ENCODE results near the gene BARHL1. TPM values are rescaled to one million over a fixed set of nuclear protein-coding genes. Genes with fewer than 3 reads are reported as not detected.

BARHL1 gene
- total RNA-seq, 1 donor from 2014 or later: not detected

- H3K4me1 Mint-ChIP-seq (ENCODE audit: low read depth, unreplicated experiment): peaks cover 25% of the 10 kb centered on the region
- H3K27me3 Mint-ChIP-seq (ENCODE audit: low read depth, unreplicated experiment): peaks cover 63% of the 10 kb centered on the region
- FAIRE-seq: no peak
- no peak overlapping the region for H3K4me2 ChIP-seq (ENCODE audit: low read length)
- DNase-seq (ENCODE audit: low read depth): no peak
- H3K9ac ChIP-seq (ENCODE audit: low read length): no peak overlapping the region
- no peak overlapping the region for H3K4me3 ChIP-seq (ENCODE audit: insufficient read depth, low read depth, low read length)
- peaks cover 6% of the 10 kb centered on the region for H3K4me1 ChIP-seq (ENCODE audit: insufficient read depth, low read length)
- H3K9me3 ChIP-seq (ENCODE audit: insufficient read depth, low read depth, low read length): peaks cover 9% of the 10 kb centered on the region
- H3K36me3 ChIP-seq (ENCODE audit: insufficient read depth, low read length): no peaks in the 10 kb centered on the region
- H4K20me1 ChIP-seq (ENCODE audit: insufficient read depth, low read length): peaks cover 72% of the 10 kb centered on the region
- no peaks in the 10 kb centered on the region for H3K79me2 ChIP-seq (ENCODE audit: insufficient read depth, low read length)
- no peak overlapping the region for H3K4me3 Mint-ChIP-seq (ENCODE audit: unreplicated experiment)
- TF ChIP-seq EZH2 (IDR thresholded peaks at IDR 0.05; ENCODE audit: insufficient read depth, low read length) (no peak), CTCF (IDR thresholded peaks at IDR 0.05; ENCODE audit: insufficient read depth, low read depth, low read length) (no peak)
- H3K27ac ChIP-seq (ENCODE audit: low read depth, low read length): no peak overlapping the region
- no peak overlapping the region for H3K27ac Mint-ChIP-seq (ENCODE audit: unreplicated experiment)
- H3K9me3 Mint-ChIP-seq (ENCODE audit: unreplicated experiment): peaks cover 6% of the 10 kb centered on the region
- peaks cover 93% of the 10 kb centered on the region for H3K27me3 ChIP-seq (ENCODE audit: insufficient read depth, low read length)
- no peak overlapping the region for H2AFZ ChIP-seq (ENCODE audit: low read depth, low read length)
- H3K36me3 Mint-ChIP-seq (ENCODE audit: low read depth, unreplicated experiment): peaks cover 4% of the 10 kb centered on the region
These were observed 5.2 kb downstream of the BARHL1 start for GRCh38 chr9:132587592-132587955.

DNA sequence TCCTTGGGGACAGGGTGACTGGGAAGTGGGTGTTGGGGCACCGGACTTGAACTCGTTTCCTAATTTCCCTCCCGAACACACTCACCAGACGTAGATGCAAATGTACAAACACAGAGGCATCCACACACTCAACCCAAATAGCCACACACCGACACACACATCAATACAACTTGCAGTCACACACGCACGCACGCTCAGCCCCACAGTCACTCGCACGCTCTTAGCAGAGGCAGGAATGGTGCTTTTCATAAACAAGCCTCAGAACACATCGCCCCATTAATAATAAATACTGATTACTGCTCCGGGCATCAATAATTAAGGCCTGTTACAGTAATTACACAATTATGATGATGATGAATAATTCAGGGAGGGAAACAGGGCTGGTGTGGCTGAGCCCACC, 5.7 kb downstream of the BARHL1 start:
- Histone ChIP-seq H3K79me2 (ENCODE audit: insufficient read depth, low read length) (no peaks in the 10 kb centered on the region), H3K4me3 (ENCODE audit: insufficient read depth, low read depth, low read length) (no peak overlapping the region), H3K4me1 (ENCODE audit: insufficient read depth, low read length) (peaks cover 6% of the 10 kb centered on the region), H3K9ac (ENCODE audit: low read length) (no peak overlapping the region), H3K27me3 (ENCODE audit: insufficient read depth, low read length) (peaks cover 90% of the 10 kb centered on the region), H3K36me3 (ENCODE audit: insufficient read depth, low read length) (peaks cover under 1% of the 10 kb centered on the region), H3K9me3 (ENCODE audit: insufficient read depth, low read depth, low read length) (peaks cover 9% of the 10 kb centered on the region), H3K27ac (ENCODE audit: low read depth, low read length) (no peak overlapping the region), H4K20me1 (ENCODE audit: insufficient read depth, low read length) (peaks cover 71% of the 10 kb centered on the region), H3K4me2 (ENCODE audit: low read length) (no peak overlapping the region), H2AFZ (ENCODE audit: low read depth, low read length) (no peak overlapping the region)
- DNase-seq (ENCODE audit: low read depth) (no peak), FAIRE-seq (no peak)
- no peak overlapping the region for H3K27ac Mint-ChIP-seq (ENCODE audit: unreplicated experiment)
- peaks cover 6% of the 10 kb centered on the region for H3K36me3 Mint-ChIP-seq (ENCODE audit: low read depth, unreplicated experiment)
- H3K9me3 Mint-ChIP-seq (ENCODE audit: unreplicated experiment): peaks cover 6% of the 10 kb centered on the region
- no peak for TF ChIP-seq CTCF (IDR thresholded peaks at IDR 0.05; ENCODE audit: insufficient read depth, low read depth, low read length)
- no peak for TF ChIP-seq EZH2 (IDR thresholded peaks at IDR 0.05; ENCODE audit: insufficient read depth, low read length)
- no peak overlapping the region for H3K4me3 Mint-ChIP-seq (ENCODE audit: unreplicated experiment)
- peaks cover 24% of the 10 kb centered on the region for H3K4me1 Mint-ChIP-seq (ENCODE audit: low read depth, unreplicated experiment)
- peaks cover 64% of the 10 kb centered on the region for H3K27me3 Mint-ChIP-seq (ENCODE audit: low read depth, unreplicated experiment)

- Mint-ChIP-seq H3K4me3 (ENCODE audit: unreplicated experiment) (no peak overlapping the region), H3K4me1 (ENCODE audit: low read depth, unreplicated experiment) (peaks cover 20% of the 10 kb centered on the region), H3K27me3 (ENCODE audit: low read depth, unreplicated experiment) (peaks cover 63% of the 10 kb centered on the region), H3K9me3 (ENCODE audit: unreplicated experiment) (peaks cover 6% of the 10 kb centered on the region), H3K27ac (ENCODE audit: unreplicated experiment) (no peak overlapping the region), H3K36me3 (ENCODE audit: low read depth, unreplicated experiment) (peaks cover 6% of the 10 kb centered on the region)
- Histone ChIP-seq H3K4me1 (ENCODE audit: insufficient read depth, low read length) (peaks cover 6% of the 10 kb centered on the region), H2AFZ (ENCODE audit: low read depth, low read length) (no peak overlapping the region), H3K36me3 (ENCODE audit: insufficient read depth, low read length) (peaks cover 3% of the 10 kb centered on the region), H3K4me3 (ENCODE audit: insufficient read depth, low read depth, low read length) (no peak overlapping the region), H3K27me3 (ENCODE audit: insufficient read depth, low read length) (peaks cover 85% of the 10 kb centered on the region), H3K79me2 (ENCODE audit: insufficient read depth, low read length) (no peaks in the 10 kb centered on the region), H3K9me3 (ENCODE audit: insufficient read depth, low read depth, low read length) (peaks cover 9% of the 10 kb centered on the region), H3K9ac (ENCODE audit: low read length) (no peak overlapping the region), H3K4me2 (ENCODE audit: low read length) (no peak overlapping the region), H4K20me1 (ENCODE audit: insufficient read depth, low read length) (peaks cover 70% of the 10 kb centered on the region), H3K27ac (ENCODE audit: low read depth, low read length) (no peak overlapping the region)
- FAIRE-seq (no peak), DNase-seq (ENCODE audit: low read depth) (no peak)
- no peak for TF ChIP-seq EZH2 (IDR thresholded peaks at IDR 0.05; ENCODE audit: insufficient read depth, low read length)
- TF ChIP-seq CTCF (IDR thresholded peaks at IDR 0.05; ENCODE audit: insufficient read depth, low read depth, low read length): no peak
These were observed 6.2 kb downstream of the BARHL1 start for GRCh38 chr9:132588501-132589147.

Measured in astrocyte (in vitro differentiated cells and primary cell).